Neuronal stem cell (in vitro differentiated cells): Measurements from ENCODE around the gene SPEF2.

Experiments used
- DNase-seq: peaks from one replicate; pipeline ENCODE4 v3.0.0-alpha.2; 2013; ENCODE audit warnings: low spot score
- H2AFZ ChIP-seq: one replicate; pipeline ENCODE4 v1.6.1; 2013; ENCODE audit warnings: mild to moderate bottlenecking, low read length, inconsistent platforms
- H2AK5ac ChIP-seq: 2 replicates; pipeline ENCODE4 v1.6.1; 2013; ENCODE audit warnings: low read depth, mild to moderate bottlenecking, inconsistent platforms, low read length, moderate library complexity, mixed read lengths
- H2BK120ac ChIP-seq: 2 replicates; pipeline ENCODE4 v1.6.1; 2013; ENCODE audit warnings: low read depth, mild to moderate bottlenecking, inconsistent platforms, low read length, moderate library complexity, mixed read lengths
- H2BK12ac ChIP-seq: one replicate; pipeline ENCODE4 v1.6.1; 2013; ENCODE audit warnings: low read length, inconsistent platforms
- H2BK15ac ChIP-seq: 2 replicates; pipeline ENCODE4 v1.6.1; 2013; ENCODE audit warnings: mild to moderate bottlenecking, low read length, inconsistent platforms, mixed read lengths
- H2BK5ac ChIP-seq: one replicate; pipeline ENCODE4 v1.6.1; 2013; ENCODE audit warnings: inconsistent platforms, mild to moderate bottlenecking, low read length, moderate library complexity
- H3K14ac ChIP-seq: one replicate; pipeline ENCODE4 v1.6.1; 2013; ENCODE audit warnings: low read length, inconsistent platforms
- H3K18ac ChIP-seq: 2 replicates; pipeline ENCODE4 v1.6.1; 2013; ENCODE audit warnings: low read length, inconsistent platforms
- H3K23ac ChIP-seq: 2 replicates; pipeline ENCODE4 v1.6.1; 2013; ENCODE audit warnings: low read depth, mild to moderate bottlenecking, mixed read lengths, low read length, inconsistent platforms; ENCODE audit not compliant: poor library complexity
- H3K27ac ChIP-seq: replicated peaks from 3 replicates; pipeline ENCODE4 v1.5.1; 2013; ENCODE audit warnings: low read length, inconsistent platforms
- H3K27me3 ChIP-seq, 3 experiments: 2 replicates each; pipeline ENCODE4 v1.6.1; 2013; ENCODE audit warnings: low read length in 3 of 3, mild to moderate bottlenecking in 2 of 3, inconsistent platforms in 1 of 3, low read depth in 1 of 3, mixed read lengths in 1 of 3, moderate library complexity in 1 of 3; ENCODE audit not compliant: control insufficient read depth in 3 of 3, insufficient read depth in 3 of 3
- H3K36me3 ChIP-seq, 2 donors: replicated peaks in 1 of 2; 2 replicates each; pipeline ENCODE4 v1.6.1; 2013; ENCODE audit warnings: low read length in 2 of 2; ENCODE audit not compliant: control insufficient read depth in 2 of 2, insufficient read depth in 2 of 2
- H3K4ac ChIP-seq: 2 replicates; pipeline ENCODE4 v1.6.1; 2013; ENCODE audit warnings: inconsistent platforms, mild to moderate bottlenecking, low read length, moderate library complexity
- H3K4me1 ChIP-seq, 2 donors: 1 replicate in 1 of 2; 2 replicates in 1 of 2; pipeline ENCODE4 v1.6.1; 2013; ENCODE audit warnings: low read length in 2 of 2, low read depth in 1 of 2; ENCODE audit not compliant: control insufficient read depth in 2 of 2, insufficient read depth in 1 of 2
- H3K4me2 ChIP-seq: one replicate; pipeline ENCODE4 v1.6.1; 2013; ENCODE audit warnings: mild to moderate bottlenecking, low read length, inconsistent platforms; ENCODE audit not compliant: insufficient read depth, poor library complexity, severe bottlenecking
- H3K4me3 ChIP-seq, 2 donors: 2 replicates each; pipeline ENCODE4 v1.5.1; 2013; ENCODE audit warnings: low read length in 2 of 2, mild to moderate bottlenecking in 2 of 2, inconsistent platforms in 1 of 2, moderate library complexity in 1 of 2
- H3K79me1 ChIP-seq: one replicate; pipeline ENCODE4 v1.6.1; 2013; ENCODE audit warnings: low read depth, mild to moderate bottlenecking, inconsistent platforms, low read length, moderate library complexity
- H3K9ac ChIP-seq: one replicate; pipeline ENCODE4 v1.6.1; 2013; ENCODE audit warnings: mild to moderate bottlenecking, low read depth, low read length, inconsistent platforms; ENCODE audit not compliant: poor library complexity
- H3K9me3 ChIP-seq, 2 donors: replicated peaks in 1 of 2; 2 replicates each; pipeline versions ENCODE3 to v1.6.1; 2013; ENCODE audit warnings: low read length in 2 of 2, mild to moderate bottlenecking in 2 of 2, inconsistent platforms in 1 of 2, low read depth in 1 of 2, mixed read lengths in 1 of 2, moderate library complexity in 1 of 2; ENCODE audit not compliant: control insufficient read depth in 2 of 2, insufficient read depth in 1 of 2
- H4K8ac ChIP-seq: one replicate; pipeline ENCODE4 v1.6.1; 2013; ENCODE audit warnings: low read depth, mild to moderate bottlenecking, inconsistent platforms, low read length, moderate library complexity
- H4K91ac ChIP-seq: one replicate; pipeline ENCODE4 v1.6.1; 2013; ENCODE audit warnings: low read length, low read depth, mild to moderate bottlenecking, inconsistent platforms; ENCODE audit not compliant: poor library complexity
- WGBS, 2 donors: extraction: QIAGEN DNeasy Blood & Tissue Kit; methylation state at CpG; one replicate each; pipeline ENCODE4 v1.1.7; 2013; ENCODE audit warnings: missing lambda C conversion rate in 2 of 2, mixed read lengths in 1 of 2; ENCODE audit not compliant: insufficient read length in 2 of 2, insufficient replicate concordance in 1 of 2; ENCODE audit errors: extremely low coverage in 2 of 2; 5-methylcytosine and 5-hydroxymethylcytosine counted together

SPEF2 gene

GRCh38 chr5:35815089-35815936 is 197.7 kb downstream of the SPEF2 start:
- no peak overlapping the region for H4K91ac ChIP-seq
- H3K27ac ChIP-seq: no peak overlapping the region
- no peaks in the 10 kb centered on the region for H3K36me3 ChIP-seq
- H3K14ac ChIP-seq: no peak overlapping the region
- H3K4me1 ChIP-seq: no peaks in the 10 kb centered on the region
- no peaks in the 10 kb centered on the region for H3K79me1 ChIP-seq
- H2AFZ ChIP-seq: peak overlapping the region; percentile 21
- H2BK120ac ChIP-seq: no peak overlapping the region
- no peak overlapping the region for H4K8ac ChIP-seq
- H3K4me2 ChIP-seq: no peak overlapping the region
- no peak for DNase-seq
- no peak overlapping the region for H3K23ac ChIP-seq
- no peak overlapping the region for H2BK12ac ChIP-seq
- no peak overlapping the region for H3K18ac ChIP-seq
- no peak overlapping the region for H2BK5ac ChIP-seq
- H3K27me3 ChIP-seq: peaks cover 0 to 4% (median 0%) of the 10 kb centered on the region in 3 experiments
- no peak overlapping the region for H3K4ac ChIP-seq
- no peaks in the 10 kb centered on the region for H3K9me3 ChIP-seq
- H2BK15ac ChIP-seq: no peak overlapping the region
- WGBS, 2 donors: no CpG with 5 or more reads among the region's 10 CpGs
- H2AK5ac ChIP-seq: no peak overlapping the region
- no peak overlapping the region for H3K4me3 ChIP-seq
- no peak overlapping the region for H3K9ac ChIP-seq

GRCh38 chr5:35816881-35817521 is 199.3 kb downstream of the SPEF2 start:
- Histone ChIP-seq H3K14ac (no peak overlapping the region), H3K79me1 (no peaks in the 10 kb centered on the region), H3K4me2 (no peak overlapping the region), H3K4me1 (no peaks in the 10 kb centered on the region), H4K8ac (no peak overlapping the region), H2BK120ac (no peak overlapping the region), H3K4ac (no peak overlapping the region), H3K23ac (no peak overlapping the region), H3K36me3 (no peaks in the 10 kb centered on the region), H2BK5ac (no peak overlapping the region), H2BK15ac (no peak overlapping the region), H3K9ac (no peak overlapping the region), H3K18ac (peak overlapping the region; percentile 27), H3K27me3 (peaks cover 0 to 4% (median 0%) of the 10 kb centered on the region in 3 experiments), H3K4me3 (no peak overlapping the region), H3K9me3 (no peaks in the 10 kb centered on the region), H4K91ac (no peak overlapping the region), H2AK5ac (no peak overlapping the region), H2BK12ac (no peak overlapping the region), H3K27ac (no peak overlapping the region), H2AFZ (no peak overlapping the region)
- no peak for DNase-seq
- 100% methylated on average over 2 of the region's 4 CpGs; no CpG with 5 or more reads in 1 of the 2 donors for WGBS, 2 donors

DNA sequence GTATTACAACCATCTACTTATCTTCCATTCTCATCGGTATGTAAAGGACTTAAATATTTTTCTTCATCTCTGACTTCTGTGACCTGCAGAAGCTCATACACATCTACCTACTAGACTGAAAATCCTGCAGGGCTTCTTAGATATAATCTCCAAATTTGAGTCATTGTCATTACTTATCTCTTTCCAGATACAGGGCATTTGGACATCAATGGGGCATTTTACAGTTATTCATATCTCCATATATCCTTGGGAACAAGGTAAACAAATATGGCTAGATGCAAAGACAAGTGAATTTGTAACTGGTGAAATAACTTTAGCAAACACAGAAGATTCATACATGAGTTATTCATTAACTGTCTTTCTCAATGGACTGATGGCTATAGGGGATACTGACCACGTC is 201.4 kb downstream of the SPEF2 start:
- Histone ChIP-seq H3K9ac (no peak overlapping the region), H3K14ac (no peak overlapping the region), H2AFZ (no peak overlapping the region), H3K27me3 (peaks cover 0 to 6% (median 0%) of the 10 kb centered on the region in 3 experiments), H3K79me1 (no peaks in the 10 kb centered on the region), H3K4me1 (no peaks in the 10 kb centered on the region), H4K8ac (no peak overlapping the region), H3K4ac (no peak overlapping the region), H2BK5ac (no peak overlapping the region), H2BK12ac (no peak overlapping the region), H3K9me3 (no peaks in the 10 kb centered on the region), H4K91ac (no peak overlapping the region), H2BK15ac (no peak overlapping the region), H3K18ac (no peak overlapping the region), H3K23ac (no peak overlapping the region), H3K4me3 (no peak overlapping the region), H3K4me2 (no peak overlapping the region), H2AK5ac (no peak overlapping the region), H2BK120ac (no peak overlapping the region), H3K36me3 (no peaks in the 10 kb centered on the region), H3K27ac (no peak overlapping the region)
- WGBS, 2 donors: no CpG with 5 or more reads among the region's 2 CpGs
- DNase-seq: no peak

DNA sequence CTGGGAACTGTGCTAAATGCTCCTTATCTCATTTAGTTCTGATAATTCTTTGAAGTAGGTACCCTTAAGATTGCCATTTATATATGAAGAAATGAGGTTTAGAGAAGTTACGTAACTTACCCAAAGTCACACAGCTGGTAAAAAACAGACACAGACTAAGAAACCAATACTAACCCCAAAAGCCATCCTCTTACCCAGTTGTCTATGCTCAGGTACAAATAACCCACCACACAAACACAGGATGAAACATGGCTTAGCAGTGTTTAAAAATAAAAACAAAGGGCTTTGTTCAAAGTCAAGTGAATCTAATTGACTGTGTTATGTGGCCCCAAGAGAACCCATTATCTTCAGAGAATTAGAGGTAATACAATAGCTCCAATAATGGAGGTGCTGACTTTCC is 202.0 kb downstream of the SPEF2 start:
- Histone ChIP-seq H2AK5ac (no peak overlapping the region), H3K9me3 (no peaks in the 10 kb centered on the region), H3K4me2 (no peak overlapping the region), H3K27ac (no peak overlapping the region), H2BK5ac (no peak overlapping the region), H3K18ac (no peak overlapping the region), H3K23ac (no peak overlapping the region), H4K8ac (no peak overlapping the region), H4K91ac (no peak overlapping the region), H2BK15ac (no peak overlapping the region), H3K4me1 (no peaks in the 10 kb centered on the region), H3K4ac (no peak overlapping the region), H2AFZ (no peak overlapping the region), H2BK120ac (no peak overlapping the region), H3K14ac (no peak overlapping the region), H3K4me3 (no peak overlapping the region), H3K79me1 (no peaks in the 10 kb centered on the region), H3K36me3 (no peaks in the 10 kb centered on the region), H3K27me3 (peaks cover 0 to 7% (median 0%) of the 10 kb centered on the region in 3 experiments), H3K9ac (no peak overlapping the region), H2BK12ac (no peak overlapping the region)
- no CpG with 5 or more reads among the region's 1 CpG for WGBS, 2 donors
- DNase-seq: no peak
